Panc1 (cell line): ENCODE measurements around the gene TNFRSF1B.

ENCODE experiments used
- POLR2AphosphoS5 ChIP-seq: IDR thresholded peaks from 2 replicates; pipeline ENCODE4 v1.6.1; 2012; ENCODE audit warnings: mild to moderate bottlenecking, low read depth, low read length, moderate library complexity
- SIN3A ChIP-seq: IDR thresholded peaks from 2 replicates; pipeline ENCODE4 v1.6.1; 2012; ENCODE audit warnings: low read depth, mild to moderate bottlenecking, low read length, moderate library complexity, borderline replicate concordance; ENCODE audit not compliant: insufficient read depth
- TCF7L2 ChIP-seq: IDR thresholded peaks from 2 replicates; pipeline ENCODE4 v1.6.1; 2011; ENCODE audit warnings: mild to moderate bottlenecking, low read depth, low read length, inconsistent platforms
- TF ChIP-seq, protein P1 (sequence below): fragments of 450-650 bp; IDR thresholded peaks from 2 replicates; pipeline ENCODE4 v1.5.1; 2017; ENCODE audit warnings: mild to moderate bottlenecking
- TF ChIP-seq, protein P2 (sequence below), 2 experiments: IDR thresholded peaks; 2 replicates each; pipeline ENCODE4 v1.6.1; 2011 to 2012; ENCODE audit warnings: low read depth in 2 of 2, control low read depth in 1 of 2, low read length in 1 of 2, mild to moderate bottlenecking in 1 of 2, moderate library complexity in 1 of 2; ENCODE audit not compliant: insufficient read depth in 1 of 2

DNA sequence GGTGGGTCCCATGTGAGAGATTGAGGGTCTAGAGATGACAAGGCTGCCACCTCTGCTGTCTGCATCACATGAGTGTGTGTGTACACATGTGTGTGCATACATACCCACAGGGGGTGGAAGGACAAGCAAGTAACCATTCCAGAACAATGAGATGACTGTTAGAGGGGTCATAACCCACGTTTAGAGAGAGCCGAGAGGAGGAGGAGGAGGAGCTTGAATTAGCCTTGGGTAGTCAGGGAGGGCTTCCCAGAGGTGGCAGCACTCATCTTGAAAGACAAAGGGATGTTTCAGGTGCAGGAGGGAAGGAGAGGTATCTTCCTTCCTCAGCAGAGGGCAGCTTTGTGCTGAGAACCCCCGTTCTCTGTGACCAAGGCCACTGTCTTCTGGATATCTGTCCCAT is 21.3 kb downstream of the TNFRSF1B start:
- no peak for TF ChIP-seq POLR2AphosphoS5
- TF ChIP-seq, protein P1, sequence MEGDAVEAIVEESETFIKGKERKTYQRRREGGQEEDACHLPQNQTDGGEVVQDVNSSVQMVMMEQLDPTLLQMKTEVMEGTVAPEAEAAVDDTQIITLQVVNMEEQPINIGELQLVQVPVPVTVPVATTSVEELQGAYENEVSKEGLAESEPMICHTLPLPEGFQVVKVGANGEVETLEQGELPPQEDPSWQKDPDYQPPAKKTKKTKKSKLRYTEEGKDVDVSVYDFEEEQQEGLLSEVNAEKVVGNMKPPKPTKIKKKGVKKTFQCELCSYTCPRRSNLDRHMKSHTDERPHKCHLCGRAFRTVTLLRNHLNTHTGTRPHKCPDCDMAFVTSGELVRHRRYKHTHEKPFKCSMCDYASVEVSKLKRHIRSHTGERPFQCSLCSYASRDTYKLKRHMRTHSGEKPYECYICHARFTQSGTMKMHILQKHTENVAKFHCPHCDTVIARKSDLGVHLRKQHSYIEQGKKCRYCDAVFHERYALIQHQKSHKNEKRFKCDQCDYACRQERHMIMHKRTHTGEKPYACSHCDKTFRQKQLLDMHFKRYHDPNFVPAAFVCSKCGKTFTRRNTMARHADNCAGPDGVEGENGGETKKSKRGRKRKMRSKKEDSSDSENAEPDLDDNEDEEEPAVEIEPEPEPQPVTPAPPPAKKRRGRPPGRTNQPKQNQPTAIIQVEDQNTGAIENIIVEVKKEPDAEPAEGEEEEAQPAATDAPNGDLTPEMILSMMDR, result no peak
- TF ChIP-seq, protein P2, sequence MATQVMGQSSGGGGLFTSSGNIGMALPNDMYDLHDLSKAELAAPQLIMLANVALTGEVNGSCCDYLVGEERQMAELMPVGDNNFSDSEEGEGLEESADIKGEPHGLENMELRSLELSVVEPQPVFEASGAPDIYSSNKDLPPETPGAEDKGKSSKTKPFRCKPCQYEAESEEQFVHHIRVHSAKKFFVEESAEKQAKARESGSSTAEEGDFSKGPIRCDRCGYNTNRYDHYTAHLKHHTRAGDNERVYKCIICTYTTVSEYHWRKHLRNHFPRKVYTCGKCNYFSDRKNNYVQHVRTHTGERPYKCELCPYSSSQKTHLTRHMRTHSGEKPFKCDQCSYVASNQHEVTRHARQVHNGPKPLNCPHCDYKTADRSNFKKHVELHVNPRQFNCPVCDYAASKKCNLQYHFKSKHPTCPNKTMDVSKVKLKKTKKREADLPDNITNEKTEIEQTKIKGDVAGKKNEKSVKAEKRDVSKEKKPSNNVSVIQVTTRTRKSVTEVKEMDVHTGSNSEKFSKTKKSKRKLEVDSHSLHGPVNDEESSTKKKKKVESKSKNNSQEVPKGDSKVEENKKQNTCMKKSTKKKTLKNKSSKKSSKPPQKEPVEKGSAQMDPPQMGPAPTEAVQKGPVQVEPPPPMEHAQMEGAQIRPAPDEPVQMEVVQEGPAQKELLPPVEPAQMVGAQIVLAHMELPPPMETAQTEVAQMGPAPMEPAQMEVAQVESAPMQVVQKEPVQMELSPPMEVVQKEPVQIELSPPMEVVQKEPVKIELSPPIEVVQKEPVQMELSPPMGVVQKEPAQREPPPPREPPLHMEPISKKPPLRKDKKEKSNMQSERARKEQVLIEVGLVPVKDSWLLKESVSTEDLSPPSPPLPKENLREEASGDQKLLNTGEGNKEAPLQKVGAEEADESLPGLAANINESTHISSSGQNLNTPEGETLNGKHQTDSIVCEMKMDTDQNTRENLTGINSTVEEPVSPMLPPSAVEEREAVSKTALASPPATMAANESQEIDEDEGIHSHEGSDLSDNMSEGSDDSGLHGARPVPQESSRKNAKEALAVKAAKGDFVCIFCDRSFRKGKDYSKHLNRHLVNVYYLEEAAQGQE (IDR thresholded peaks at IDR 0.05; ENCODE audit: insufficient read depth in 1 of 2, low read depth in 2 of 2, low read length in 1 of 2), result no peak
- no peak for TF ChIP-seq SIN3A
- TF ChIP-seq TCF7L2, result no peak
